Spleen (tissue), 7 donors: Measurements from ENCODE around the gene ZNF792.

Experiments
- POLR2A ChIP-seq, 3 donors: fragments of 450-650 bp; IDR thresholded peaks; one replicate each; pipeline ENCODE4 v1.5.1; 2017; ENCODE audit warnings: antibody characterized with exemption in 3 of 3, mild to moderate bottlenecking in 1 of 3
- TF ChIP-seq, protein P1 (sequence below), 11 experiments: fragments of 200-600 bp in 7 of 11; fragments of 450-650 bp in 4 of 11; sonication (generic) in 4 of 11; IDR thresholded peaks in 8 of 11; conservative IDR thresholded peaks in 3 of 11; 1 replicate in 7 of 11; 2 replicates in 4 of 11; pipeline versions ENCODE4 v1.4.0 to v1.8.0; 2016 to 2021; ENCODE audit warnings: antibody characterized with exemption in 11 of 11, inconsistent platforms in 4 of 11, mild to moderate bottlenecking in 1 of 11
- donor health status: DM: no; HTN: no; CAD: no; lungs with moderate emphysema.
- donor health status: DM: no; HTN: no; CAD: no.
- donor health status: DM: no; HTN: no; CAD: no.

DNA sequence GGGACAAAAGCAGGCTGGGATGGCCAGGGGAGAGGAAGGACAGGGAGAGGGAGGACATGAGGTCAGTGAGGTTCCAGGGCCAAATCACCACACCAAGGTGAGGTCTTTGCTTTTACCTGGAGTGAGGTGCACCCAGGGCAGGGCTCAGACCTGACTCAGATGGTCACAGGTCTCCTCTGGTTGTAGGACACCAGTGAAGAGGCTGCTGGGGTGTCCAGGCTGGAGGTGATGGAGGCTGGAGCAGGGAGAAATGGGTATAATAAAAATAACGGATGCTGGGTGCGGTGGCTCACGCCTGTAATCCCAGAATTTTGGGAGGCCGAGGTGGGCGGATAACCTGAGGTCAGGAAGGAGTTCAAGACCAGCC, 43.0 kb upstream of the ZNF792 start:
- TF ChIP-seq POLR2A (IDR thresholded peaks at IDR 0.05): no peak
- TF ChIP-seq, protein P1, sequence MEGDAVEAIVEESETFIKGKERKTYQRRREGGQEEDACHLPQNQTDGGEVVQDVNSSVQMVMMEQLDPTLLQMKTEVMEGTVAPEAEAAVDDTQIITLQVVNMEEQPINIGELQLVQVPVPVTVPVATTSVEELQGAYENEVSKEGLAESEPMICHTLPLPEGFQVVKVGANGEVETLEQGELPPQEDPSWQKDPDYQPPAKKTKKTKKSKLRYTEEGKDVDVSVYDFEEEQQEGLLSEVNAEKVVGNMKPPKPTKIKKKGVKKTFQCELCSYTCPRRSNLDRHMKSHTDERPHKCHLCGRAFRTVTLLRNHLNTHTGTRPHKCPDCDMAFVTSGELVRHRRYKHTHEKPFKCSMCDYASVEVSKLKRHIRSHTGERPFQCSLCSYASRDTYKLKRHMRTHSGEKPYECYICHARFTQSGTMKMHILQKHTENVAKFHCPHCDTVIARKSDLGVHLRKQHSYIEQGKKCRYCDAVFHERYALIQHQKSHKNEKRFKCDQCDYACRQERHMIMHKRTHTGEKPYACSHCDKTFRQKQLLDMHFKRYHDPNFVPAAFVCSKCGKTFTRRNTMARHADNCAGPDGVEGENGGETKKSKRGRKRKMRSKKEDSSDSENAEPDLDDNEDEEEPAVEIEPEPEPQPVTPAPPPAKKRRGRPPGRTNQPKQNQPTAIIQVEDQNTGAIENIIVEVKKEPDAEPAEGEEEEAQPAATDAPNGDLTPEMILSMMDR (IDR thresholded peaks at IDR 0.05 in 8 of 11, conservative IDR thresholded peaks at IDR 0.05 in 3 of 11): no peak
